GM21576 (cell line): ENCODE measurements around the gene TMEM86A.
"Not testable (repeated sequence)": the region's sequence is repeated elsewhere in the genome, so short reads cannot be mapped to it uniquely, and the experiment has no call there.

ENCODE experiments used
- ATAC-seq: cut with Tn5 transposase; IDR thresholded peaks from one replicate; pipeline ENCODE4 v1.9.1; 2021; ENCODE audit warnings: mild to moderate bottlenecking, moderate library complexity; ENCODE audit not compliant: unreplicated experiment

TMEM86A gene, protein sequence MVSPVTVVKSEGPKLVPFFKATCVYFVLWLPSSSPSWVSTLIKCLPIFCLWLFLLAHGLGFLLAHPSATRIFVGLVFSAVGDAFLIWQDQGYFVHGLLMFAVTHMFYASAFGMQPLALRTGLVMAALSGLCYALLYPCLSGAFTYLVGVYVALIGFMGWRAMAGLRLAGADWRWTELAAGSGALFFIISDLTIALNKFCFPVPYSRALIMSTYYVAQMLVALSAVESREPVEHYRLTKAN

DNA sequence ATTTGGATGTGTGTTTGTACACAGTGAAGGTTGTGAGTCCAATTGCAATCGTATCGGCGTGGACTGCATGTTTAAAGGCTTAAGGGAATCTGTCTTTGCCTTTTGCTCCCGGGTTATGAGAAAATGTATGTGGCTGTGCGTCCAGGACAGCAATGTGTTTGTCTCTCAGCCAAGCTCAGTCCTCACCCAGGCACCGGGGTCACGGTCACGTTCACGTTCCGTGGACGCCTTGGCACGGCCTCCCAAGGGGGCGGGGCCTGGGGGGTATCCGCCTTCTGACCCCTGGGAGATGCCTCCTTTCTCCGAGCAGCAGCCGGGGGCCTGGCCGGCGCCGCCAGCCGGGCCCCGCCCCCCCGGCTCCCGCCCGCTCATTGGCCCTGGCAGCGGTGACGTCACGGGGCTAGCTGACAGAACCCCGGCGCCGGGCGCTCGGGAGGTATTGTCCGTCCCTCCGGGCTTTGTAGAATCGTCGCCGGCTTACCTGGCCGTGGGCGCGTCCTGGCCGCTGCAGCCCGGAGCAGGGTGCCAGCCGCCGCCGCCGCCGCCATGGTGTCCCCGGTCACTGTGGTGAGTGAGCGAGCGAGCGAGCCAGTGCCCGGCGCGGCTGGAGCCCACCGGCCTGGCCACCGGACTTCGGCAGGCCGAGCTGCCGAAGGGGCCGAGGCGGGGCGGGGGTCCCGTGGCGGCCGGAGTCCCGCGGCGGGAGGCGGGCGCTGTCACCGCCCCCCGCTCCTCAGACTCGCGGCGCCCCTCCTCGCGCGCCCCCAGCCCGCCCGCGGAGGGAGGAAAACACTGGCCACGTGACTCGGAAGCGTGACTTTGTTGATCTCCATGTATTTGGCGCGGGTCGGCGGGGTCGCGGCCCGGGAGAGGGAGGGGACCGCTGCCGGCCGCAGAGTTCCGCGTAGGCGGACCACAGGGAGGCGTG lies at the start of gene TMEM86A:
TMEM86A (plus strand) TSS at position 439 of the 928 bp plus-strand sequence; CDS start at position 547, 108 bp downstream.
- ATAC-seq, result peak; percentile 85

DNA sequence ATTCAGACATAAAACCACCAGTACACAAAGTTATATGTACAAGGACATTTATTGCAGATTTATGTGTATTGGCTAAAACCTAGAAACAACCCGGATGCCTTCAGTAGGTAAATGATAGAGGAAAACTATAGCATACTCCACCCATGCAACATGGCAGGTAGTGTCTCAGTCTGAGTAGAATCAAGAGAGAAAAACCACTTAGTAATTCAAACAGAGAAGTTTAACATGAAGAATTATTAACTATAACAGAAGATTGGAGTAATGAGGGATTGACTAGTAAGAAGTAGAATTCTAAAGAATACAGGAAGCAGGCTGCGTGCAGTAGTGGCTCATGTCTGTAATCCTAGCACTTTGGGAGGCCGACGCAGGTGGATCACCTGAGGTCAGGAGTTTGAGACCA lies 48.2 kb upstream of the TMEM86A start:
- no peak for ATAC-seq

DNA sequence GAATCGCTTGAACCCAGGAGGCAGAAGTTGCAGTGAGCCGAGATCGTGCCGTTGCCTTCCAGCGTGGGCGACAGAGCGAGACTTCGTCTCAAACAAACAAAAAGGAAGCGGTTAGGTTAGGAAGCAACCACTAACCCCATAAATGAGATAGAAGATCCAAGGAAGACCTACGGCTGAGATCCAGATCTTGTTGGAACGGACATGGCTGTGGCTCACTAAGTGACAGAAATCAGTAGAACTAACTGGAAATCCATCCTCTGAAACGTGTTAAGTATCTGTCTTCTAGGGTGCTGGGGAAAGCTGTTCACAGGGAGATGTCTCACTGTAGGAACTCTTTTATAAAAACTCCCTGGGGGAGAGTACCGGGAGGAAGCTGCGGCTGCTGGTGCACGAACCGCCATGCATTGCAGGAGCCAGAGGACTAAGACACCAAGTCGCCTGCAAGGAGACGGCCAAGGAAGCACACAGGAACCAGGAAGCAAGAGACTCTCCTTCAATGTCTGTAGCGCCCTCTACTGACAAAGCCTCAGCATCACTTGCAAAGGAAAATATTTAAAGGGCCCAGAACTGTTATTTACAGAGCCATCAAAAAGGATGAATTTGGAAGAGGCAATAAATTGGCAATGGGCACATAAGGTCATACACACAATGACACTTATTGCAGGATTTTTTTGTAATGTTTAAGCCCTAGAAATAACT lies 47.6 kb upstream of the TMEM86A start:
- peak; percentile 75 for ATAC-seq

DNA sequence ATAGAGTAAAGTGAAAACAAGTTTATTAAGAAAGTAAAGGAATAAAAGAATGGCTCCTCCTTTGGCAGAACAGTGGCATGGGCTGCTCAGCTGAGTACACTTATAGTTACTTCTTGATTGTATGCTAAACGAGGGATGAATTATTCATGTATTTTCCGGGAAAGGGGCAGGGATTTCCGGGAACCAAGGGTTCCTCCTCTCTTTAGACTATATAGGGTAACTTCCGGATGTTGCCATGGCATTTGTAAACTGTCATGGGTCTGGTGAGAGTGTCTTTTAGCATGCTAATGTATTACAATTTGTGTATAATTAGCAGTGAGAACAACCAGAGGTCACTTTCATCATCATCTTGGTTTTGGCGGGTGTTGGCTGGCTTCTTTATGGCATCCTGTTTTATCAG lies 40.9 kb upstream of the TMEM86A start:
- ATAC-seq, result no peak

DNA sequence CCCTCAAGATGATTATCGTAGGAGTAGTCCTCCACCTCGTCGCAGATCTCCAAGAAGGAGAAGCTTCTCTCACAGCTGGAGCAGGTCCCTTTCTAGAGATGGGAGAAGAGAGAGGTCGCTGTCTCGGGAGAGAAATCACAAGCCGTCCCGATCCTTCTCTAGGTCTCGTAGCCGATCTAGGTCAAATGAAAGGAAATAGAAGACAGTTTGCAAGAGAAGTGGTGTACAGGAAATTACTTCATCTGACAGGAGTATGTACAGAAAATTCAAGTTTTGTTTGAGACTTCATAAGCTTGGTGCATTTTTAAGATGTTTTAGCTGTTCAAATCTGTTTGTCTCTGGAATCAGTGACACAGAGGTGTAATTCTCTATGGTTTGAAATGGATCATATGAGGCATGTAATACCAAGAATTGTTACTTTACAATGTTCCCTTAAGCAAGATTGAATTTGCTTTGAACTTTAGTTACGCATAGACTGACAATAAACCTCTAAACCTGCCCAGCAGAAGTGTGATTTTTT lies 33.2 kb upstream of the TMEM86A start:
- ATAC-seq, result not testable (repeated sequence)

DNA sequence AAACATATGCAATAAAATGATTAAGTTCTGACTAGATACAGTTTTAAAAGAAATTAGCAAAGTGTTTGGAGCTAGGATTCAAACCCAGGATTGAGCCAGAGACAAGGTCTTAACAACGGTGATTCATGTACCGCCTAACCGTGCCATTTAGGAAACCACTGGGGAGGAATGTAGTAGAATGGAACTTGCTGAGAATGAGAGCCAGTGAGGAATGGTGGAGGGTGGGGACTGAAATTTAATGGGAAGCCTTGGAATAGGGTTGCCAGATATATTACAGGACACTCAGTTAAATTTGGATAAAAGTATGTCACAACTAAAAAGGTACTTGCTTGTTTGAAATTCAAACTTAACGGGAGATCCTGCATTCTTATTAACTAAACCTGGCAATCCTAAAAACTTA lies 30.4 kb upstream of the TMEM86A start:
- ATAC-seq, result no peak

DNA sequence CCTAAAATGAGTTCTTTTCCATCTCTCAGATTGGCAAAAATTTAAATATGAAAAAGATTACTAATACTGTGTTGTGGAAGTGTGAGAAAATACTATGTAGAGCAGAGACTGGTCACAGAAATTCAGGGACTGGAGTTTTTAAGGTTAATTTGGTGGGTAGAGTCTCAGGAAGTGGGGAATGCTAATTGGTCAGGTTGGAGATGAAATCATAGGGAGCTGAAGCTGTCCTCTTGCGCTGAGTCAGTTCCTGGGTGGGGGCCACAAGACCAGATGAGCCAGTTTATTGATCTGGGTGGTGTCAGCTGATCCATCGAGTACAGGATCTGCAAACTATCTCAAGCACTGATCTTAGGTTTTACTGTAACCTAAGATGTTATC lies 29.4 kb upstream of the TMEM86A start:
- no peak for ATAC-seq

DNA sequence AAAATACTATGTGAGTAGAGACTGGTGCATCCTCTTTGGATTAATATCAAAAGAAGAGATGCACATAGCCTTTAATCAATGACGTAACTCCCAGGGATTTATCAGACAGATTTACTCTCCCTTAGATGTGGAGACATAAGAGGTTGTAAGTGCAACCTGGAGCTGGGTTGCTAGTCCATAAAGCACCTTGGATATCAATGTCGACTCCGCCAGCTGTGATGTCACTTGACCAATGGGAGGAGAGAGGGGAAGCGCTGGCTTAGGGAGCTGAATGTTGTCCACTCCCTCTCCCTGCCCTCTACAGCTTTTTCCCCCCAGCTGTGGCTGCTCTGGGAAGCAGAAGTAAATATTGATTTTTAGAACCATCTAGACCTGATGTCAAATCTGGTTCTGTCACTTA lies 28.9 kb upstream of the TMEM86A start:
- ATAC-seq, result no peak

DNA sequence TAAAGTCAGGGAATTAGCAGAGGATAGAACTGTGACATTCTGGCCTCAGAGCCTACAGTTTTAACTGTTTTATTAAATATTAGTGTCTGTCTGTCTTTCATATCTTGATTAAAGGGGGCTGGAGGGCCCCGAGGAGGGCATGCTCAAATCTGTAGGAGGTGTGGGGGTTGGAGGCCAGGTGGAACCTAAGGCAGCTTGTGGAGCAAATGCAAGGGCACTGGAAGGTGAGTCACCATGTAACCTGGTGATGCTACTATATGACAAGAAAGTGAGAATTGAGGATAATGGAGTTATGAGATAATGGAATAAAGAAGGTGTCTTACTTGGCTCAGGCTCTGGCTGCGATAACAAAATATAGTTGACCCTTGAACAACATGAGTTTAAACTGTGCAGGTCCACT lies 27.3 kb upstream of the TMEM86A start:
- ATAC-seq, result no peak

DNA sequence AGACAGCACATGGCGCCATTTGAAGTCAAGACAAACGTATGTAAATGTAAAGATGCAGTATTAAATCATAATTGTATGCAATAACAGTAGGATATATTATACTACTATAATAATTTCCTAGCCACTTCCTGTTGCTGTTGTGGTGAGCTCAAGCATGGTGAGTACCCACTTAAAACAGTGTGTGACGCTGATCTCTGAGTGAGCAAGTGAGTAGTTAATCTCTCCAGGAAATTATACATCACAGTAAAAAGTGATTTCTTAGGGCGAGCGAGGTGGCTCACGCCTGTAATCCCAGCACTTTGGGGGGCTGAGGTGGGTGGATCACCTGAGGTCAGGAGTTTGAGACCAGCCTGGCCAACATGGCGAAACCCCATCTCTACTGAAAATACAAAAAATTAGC lies 26.4 kb upstream of the TMEM86A start:
- ATAC-seq, result not testable (repeated sequence)

DNA sequence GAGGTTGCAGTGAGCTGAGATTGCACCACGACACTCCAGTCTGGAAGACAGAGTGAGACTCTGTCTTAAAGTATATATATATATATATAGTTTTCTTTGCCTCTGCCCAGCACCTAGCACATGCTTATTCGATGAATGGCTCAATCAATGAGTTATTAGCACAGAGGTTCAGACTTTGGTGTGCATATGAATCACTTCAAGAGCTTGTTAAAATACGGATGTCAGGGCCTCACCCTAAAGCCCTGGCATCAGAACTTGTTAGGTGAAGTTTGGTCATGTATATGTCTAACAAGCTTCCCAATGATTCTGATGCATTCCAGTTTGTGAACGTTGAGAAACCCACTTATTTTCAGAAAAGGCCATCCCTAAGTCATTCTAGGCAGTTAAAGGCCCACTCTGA lies 21.8 kb upstream of the TMEM86A start:
- ATAC-seq, result no peak

DNA sequence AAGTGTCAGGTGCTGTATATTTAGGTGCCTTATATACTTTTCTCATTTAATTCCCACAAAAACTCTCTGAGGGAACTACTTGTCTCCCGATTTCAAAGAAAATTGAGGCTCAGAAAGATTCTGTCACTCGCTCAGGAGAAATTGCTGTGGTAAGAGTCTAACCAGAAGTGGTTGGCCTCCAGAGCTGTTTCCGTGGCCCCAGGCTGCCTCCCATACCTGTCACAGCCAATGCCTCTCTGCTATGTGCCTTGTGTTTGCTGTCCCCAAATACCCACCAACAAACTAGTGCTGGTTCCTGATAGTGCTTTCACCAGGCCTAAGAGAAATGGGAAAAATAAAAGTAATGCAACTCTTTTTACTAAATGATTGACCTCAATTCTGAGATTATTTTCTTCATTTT lies 21.0 kb upstream of the TMEM86A start:
- no peak for ATAC-seq

DNA sequence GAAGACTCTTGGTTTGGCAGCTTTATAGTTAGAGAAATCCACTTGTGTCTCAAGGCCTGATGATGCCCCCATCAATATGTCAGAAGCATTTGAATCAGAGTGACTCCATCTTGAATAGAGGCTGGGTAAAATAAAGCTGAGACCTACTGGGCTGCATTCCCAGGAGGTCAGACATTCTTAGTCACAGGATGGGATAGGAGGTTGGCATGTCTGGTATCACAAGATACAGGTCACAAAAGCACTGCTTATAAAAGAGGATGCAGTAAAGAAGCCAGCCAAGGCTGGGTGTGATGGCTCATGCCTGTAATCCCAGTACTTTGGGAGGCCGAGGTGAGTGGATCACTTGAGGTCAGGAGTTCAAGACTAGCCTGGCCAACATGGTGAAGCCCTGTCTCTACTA lies 16.6 kb upstream of the TMEM86A start:
- not testable (repeated sequence) for ATAC-seq

DNA sequence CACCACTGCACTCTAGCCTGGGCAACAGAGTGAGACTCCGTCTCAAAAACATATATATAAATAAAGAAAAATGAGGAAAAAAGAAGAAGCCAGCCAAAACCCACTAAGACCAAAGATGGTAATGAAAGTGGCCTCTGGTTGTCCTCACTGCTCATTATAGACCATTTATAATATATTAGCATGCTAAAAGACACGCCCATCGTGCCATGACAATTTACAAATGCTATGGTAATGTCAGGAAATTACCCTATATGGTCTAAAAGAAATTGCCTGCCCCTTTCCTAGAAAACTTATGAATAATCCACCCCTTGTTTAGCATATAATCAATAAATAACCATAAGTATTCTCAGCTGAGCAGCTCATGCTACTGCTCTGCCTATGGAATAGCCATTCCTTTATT lies 16.1 kb upstream of the TMEM86A start:
- no peak for ATAC-seq

DNA sequence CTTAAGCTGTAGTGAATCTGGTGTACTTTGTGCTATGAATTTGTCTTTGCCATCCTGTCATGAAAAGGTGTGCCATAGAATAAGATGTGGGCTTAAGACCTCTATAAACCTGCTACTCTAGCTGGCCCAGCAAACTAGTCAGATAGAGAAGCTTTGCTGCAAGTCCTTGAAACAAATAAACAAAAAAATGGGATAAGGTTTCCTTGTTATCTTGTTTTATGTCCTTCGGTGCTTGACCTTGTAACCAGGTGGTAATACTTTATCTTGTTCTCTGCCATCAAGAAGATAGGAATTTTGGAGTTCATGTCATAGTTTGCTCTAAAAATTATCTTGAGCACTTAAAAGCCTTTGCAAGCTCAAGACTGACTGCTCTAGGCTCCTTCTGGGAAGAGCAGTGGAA lies 14.3 kb upstream of the TMEM86A start:
- no peak for ATAC-seq

DNA sequence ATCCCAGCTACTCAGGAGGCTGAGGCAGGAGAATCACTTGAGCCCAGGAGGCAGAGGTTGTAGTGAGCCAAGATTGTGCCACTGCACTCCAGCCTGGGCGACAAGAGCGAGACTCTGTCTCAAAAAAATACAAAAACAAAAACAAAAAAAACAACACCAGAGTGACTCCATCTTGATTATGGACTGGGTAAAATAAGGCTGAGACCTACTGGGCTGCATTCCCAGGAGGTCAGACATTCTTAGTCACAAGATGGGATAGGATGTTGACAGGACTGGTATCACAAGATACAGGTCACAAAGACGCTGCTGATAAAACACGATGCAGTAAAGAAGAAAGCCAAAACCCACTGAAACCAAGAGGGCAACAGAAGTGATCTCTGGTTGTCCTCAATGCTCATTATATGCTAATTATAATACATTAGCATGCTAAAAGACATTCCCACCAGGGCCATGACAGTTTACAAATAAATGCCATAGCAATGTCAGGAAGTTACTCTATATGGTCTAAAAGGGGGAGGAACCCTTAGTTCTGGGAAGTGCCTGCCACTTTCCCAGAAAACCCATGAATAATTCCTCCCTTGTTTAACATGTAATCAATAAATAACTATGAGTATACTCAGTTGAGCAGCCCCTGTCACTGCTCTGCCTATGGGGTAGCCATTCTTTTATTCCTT lies 7.0 kb upstream of the TMEM86A start:
- ATAC-seq, result not testable (repeated sequence)

DNA sequence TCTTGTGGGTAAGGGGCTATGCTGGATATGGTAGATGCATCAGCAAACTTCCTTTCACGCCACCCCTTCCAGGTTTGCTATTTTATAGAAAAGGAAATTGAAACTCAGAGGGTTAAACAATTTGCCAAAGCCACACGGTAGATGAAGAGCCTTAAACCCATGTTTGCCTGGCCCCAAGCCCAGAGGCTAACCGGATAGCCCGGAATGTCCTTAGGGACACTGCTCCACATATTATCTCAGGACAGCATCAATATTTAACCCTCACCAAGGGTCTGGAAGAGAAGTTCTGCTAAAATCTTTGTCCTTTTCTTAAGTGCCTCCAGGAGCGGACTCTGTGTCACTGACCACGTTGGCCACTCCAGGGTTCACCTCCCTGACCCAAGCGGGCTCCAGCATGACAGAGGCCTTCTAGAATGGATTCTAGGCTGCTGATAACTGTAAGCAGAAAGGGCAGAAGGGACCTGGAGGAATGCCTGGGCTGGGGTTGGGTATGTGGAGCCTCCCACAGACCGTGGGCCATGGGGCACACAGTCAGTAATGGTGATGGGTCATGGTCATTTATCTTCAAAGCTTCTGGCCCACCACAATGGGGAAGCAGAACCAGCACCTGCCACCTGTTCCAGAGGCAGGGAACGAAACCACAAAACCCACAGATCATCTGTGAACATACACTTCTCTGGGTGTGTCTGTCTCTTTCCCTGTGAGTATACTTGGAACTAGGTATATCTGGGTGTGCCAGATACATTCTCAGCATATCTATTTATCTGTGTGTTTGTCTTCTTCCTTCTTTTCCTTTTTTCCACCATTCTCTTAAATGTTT lies 5.4 kb upstream of the TMEM86A start:
- no peak for ATAC-seq

DNA sequence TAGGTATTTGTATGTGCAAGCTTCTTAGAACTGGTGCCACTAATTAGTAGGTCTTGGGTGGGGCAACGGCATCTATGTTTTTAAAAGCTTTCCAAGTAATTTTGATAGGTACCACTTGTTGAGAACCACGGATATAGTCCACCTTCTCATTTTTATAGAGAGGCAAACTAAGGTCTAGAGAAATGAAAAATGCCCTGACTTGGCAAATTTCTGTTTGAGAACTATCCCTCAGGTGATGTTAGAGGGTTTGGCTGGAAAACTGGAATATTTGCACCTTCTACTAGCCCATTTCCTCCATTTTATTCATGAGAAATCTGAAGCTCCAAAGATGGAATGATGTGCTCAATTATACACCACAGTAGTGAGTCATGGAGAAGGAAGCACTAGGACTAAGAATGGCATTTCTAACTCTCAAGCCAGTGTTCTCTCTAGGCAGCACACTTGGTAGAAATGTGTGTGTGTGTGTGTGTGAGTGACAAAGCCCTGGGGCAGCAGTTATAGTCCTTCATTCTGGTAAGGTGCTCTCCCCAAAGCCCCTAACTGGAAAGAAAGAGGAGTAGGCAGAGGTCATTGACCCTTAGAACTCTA lies 1.8 kb upstream of the TMEM86A start:
- ATAC-seq, result no peak

DNA sequence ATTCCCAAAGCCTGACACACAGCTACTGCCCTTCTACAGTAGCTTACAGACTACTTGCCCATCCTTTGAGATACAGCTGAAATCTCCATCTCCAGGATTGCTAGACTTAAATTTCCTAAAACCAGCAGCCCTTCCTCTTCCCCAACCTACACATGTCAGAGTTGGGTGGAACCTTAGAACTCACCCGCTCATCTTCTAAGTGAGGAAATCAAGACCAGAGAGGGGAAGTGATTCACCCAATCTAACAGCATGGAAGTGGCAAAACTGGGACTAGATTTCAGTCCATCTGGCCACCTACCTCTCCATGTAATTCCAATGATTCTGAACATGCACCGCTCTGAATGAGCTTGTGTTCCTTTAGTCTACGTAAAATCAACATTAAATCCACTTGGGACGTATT lies 1.0 kb upstream of the TMEM86A start:
- no peak for ATAC-seq

DNA sequence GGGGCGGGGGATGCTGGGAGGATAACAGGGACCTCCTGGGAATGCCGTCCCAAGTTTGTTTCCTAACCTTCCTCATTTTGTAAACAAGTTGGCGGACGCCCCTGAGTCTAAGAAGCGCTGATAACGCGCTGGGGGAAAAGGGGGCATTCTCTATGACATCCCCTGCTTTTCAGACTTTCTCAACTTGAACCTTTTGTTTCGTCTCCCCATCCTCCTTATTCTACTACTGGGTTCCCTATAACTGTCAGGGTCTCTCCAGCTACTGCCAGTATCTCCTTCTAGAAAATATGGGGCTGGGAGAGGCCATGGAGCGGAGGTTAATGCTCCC lies 654 bp downstream of the TMEM86A start:
- ATAC-seq, result no peak
